Prostate gland (tissue), 2 donors: ENCODE measurements around the gene ALOX5AP. TPM values are rescaled to one million over a fixed set of nuclear protein-coding genes. Genes with fewer than 3 reads are reported as not detected.

Source experiments
- DNase-seq: peaks from one replicate; pipeline ENCODE4 v3.0.0-alpha.2; 2019; ENCODE audit warnings: low spot score
- H3K27ac ChIP-seq, 2 donors: fragments of 200-600 bp; sonication (generic); 2 replicates each; pipeline ENCODE4 v1.5.1; 2017 to 2019
- H3K27me3 ChIP-seq: fragments of 200-600 bp; sonication (generic); replicated peaks from 2 replicates; pipeline ENCODE4 v1.5.1; 2019; ENCODE audit not compliant: insufficient read depth
- H3K36me3 ChIP-seq, 2 donors: fragments of 200-600 bp; sonication (generic); 1 replicate in 1 of 2; 2 replicates in 1 of 2; pipeline versions ENCODE4 v1.5.1 to v1.8.1; 2017 to 2019
- H3K4me1 ChIP-seq: fragments of 200-600 bp; sonication (generic); replicated peaks from 2 replicates; pipeline ENCODE4 v1.5.1; 2019
- H3K4me3 ChIP-seq, 2 donors: fragments of 200-600 bp; sonication (generic); 2 replicates each; pipeline ENCODE4 v1.5.1; 2017 to 2019
- H3K9me3 ChIP-seq: fragments of 200-600 bp; sonication (generic); 2 replicates; pipeline ENCODE4 v1.5.1; 2017
- CTCF ChIP-seq, 4 experiments: fragments of 200-600 bp in 2 of 4; fragments of 450-650 bp in 2 of 4; sonication (generic) in 2 of 4; IDR thresholded peaks; 1 replicate in 3 of 4; 2 replicates in 1 of 4; pipeline ENCODE4 v1.5.1; 2016 to 2019; ENCODE audit warnings: antibody characterized with exemption in 4 of 4, mild to moderate bottlenecking in 2 of 4, moderate library complexity in 2 of 4
- POLR2A ChIP-seq: fragments of 450-650 bp; IDR thresholded peaks from one replicate; pipeline ENCODE4 v1.6.1; 2016; ENCODE audit warnings: antibody characterized with exemption, mild to moderate bottlenecking
- POLR2AphosphoS5 ChIP-seq: sonication (generic); formaldehyde crosslinking; IDR thresholded peaks from one replicate; pipeline ENCODE4 v1.6.1; 2017; ENCODE audit warnings: antibody characterized with exemption
- WGBS: methylation state at CpG from one replicate; pipeline ENCODE4 v1.1.5; 2018; 5-methylcytosine and 5-hydroxymethylcytosine counted together
- intact Hi-C: fragments of 100-400 bp; cut with DNase I; formaldehyde crosslinking; loops from one replicate; pipeline ENCODE4 v1.14.2; 2022
- total RNA-seq, 2 donors: library from RNA; depleted of rRNA; stranded (reverse); fragments of >200 nt; gene quantifications; one replicate each; pipeline ENCODE4 v1.1.0, GENCODE V29; 2016

Gene ALOX5AP
- total RNA-seq, 2 donors from 2014 or later = 7.3 to 20.6 TPM

GRCh38 chr13:30697996-30698401, 37.3 kb upstream of the ALOX5AP start:
- intact Hi-C loops = no loop called here
- no peak for DNase-seq
- no peaks in the 10 kb centered on the region for H3K27me3 ChIP-seq
- no peak for TF ChIP-seq POLR2A
- TF ChIP-seq CTCF (IDR thresholded peaks at IDR 0.05) = no peak
- no peak for TF ChIP-seq POLR2AphosphoS5
- H3K4me1 ChIP-seq = no peaks in the 10 kb centered on the region
- no peaks in the 10 kb centered on the region for H3K9me3 ChIP-seq
- WGBS = 34% methylated on average over 7 of the region's 7 CpGs
- no peaks in the 10 kb centered on the region for H3K36me3 ChIP-seq
- H3K4me3 ChIP-seq = no peak overlapping the region
- H3K27ac ChIP-seq = no peak overlapping the region

- intact Hi-C loops = no loop called here
- 81% methylated on average over 15 of the region's 15 CpGs for whole genome bisulfite sequencing
- H3K4me1 ChIP-seq = no peaks in the 10 kb centered on the region
Observed at GRCh38 chr13:30698488-30699005, 36.8 kb upstream of the ALOX5AP start.

DNA sequence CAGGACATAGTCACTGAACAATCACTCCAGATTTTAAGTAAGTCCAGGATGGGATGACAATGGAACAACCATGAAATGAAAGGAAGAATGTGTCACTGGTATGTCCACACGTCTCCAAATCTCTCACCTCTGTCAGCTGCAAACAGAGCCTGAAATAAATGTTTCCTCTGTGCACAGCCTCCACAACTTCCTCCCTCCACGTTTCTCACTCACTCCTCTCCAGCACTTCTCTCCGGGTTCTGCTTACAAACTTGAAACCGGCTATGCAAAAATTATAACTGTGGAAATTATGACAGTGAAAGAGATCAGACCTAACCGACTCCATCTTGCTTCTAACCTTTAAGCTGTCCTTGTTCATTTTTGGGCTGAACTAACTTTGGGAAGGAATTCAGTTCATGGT, 35.0 kb upstream of the ALOX5AP start:
- Histone ChIP-seq H3K9me3 (no peaks in the 10 kb centered on the region), H3K4me1 (no peaks in the 10 kb centered on the region), H3K4me3 (no peak overlapping the region), H3K27ac (no peak overlapping the region), H3K36me3 (no peaks in the 10 kb centered on the region), H3K27me3 (no peaks in the 10 kb centered on the region)
- DNase-seq = no peak
- intact Hi-C loops = no loop called here
- TF ChIP-seq POLR2A = no peak
- no peak for TF ChIP-seq CTCF (IDR thresholded peaks at IDR 0.05)
- TF ChIP-seq POLR2AphosphoS5 = no peak
- 81% methylated on average over 5 of the region's 5 CpGs for WGBS

More at GRCh38 chr13:30698488-30699005, 36.8 kb upstream of the ALOX5AP start:
- Histone ChIP-seq H3K27ac (no peak overlapping the region), H3K27me3 (no peaks in the 10 kb centered on the region), H3K9me3 (no peaks in the 10 kb centered on the region), H3K4me3 (no peak overlapping the region), H3K36me3 (no peaks in the 10 kb centered on the region)
- DNase-seq = no peak
- no peak for TF ChIP-seq CTCF (IDR thresholded peaks at IDR 0.05)
- no peak for TF ChIP-seq POLR2AphosphoS5
- TF ChIP-seq POLR2A = no peak

GRCh38 chr13:30702006-30702405, 33.3 kb upstream of the ALOX5AP start:
- H3K36me3 ChIP-seq = no peaks in the 10 kb centered on the region
- 79% methylated on average over 4 of the region's 4 CpGs for WGBS
- no peak overlapping the region for H3K27ac ChIP-seq
- no peak for TF ChIP-seq CTCF (IDR thresholded peaks at IDR 0.05)
- no peak for TF ChIP-seq POLR2A
- TF ChIP-seq POLR2AphosphoS5 = no peak
- H3K27me3 ChIP-seq = no peaks in the 10 kb centered on the region
- no peaks in the 10 kb centered on the region for H3K9me3 ChIP-seq
- intact Hi-C loops = no loop called here
- DNase-seq = no peak
- no peak overlapping the region for H3K4me3 ChIP-seq
- no peaks in the 10 kb centered on the region for H3K4me1 ChIP-seq

DNA sequence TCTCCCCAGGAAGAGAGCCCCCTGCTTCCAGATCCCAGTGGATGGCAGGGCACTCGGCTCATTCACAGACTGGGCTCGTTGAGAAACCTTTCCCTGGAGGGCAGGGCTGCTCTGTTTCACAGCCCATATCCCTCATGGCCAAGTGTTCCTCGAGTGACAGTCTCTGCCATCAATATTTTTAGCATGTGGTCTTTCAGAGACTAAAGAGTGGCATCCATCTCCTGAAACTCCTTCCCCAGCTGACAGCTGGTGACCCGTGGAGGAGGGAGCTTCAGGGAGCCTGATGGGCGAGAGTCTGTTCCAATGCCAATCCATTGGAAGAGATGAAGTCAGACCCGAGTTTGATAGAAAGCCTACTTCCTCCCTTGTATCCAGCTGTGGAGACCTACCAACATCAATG, 30.7 kb upstream of the ALOX5AP start:
- Histone ChIP-seq H3K27me3 (no peaks in the 10 kb centered on the region), H3K9me3 (no peaks in the 10 kb centered on the region), H3K4me1 (no peaks in the 10 kb centered on the region), H3K36me3 (no peaks in the 10 kb centered on the region), H3K27ac (no peak overlapping the region), H3K4me3 (no peak overlapping the region)
- intact Hi-C loops = no loop called here
- WGBS = 73% methylated on average over 6 of the region's 6 CpGs
- TF ChIP-seq CTCF (IDR thresholded peaks at IDR 0.05) = no peak
- no peak for TF ChIP-seq POLR2A
- TF ChIP-seq POLR2AphosphoS5 = no peak
- DNase-seq = no peak
